Stomach (tissue), 9 donors: ENCODE results near the gene PLEKHO2. TPM values are rescaled to one million over a fixed set of nuclear protein-coding genes. Genes with fewer than 3 reads are reported as not detected.

Experiments used
- DNase-seq, 2 donors: peaks; one replicate each; pipeline versions ENCODE4 v3.0.0 to v3.0.0-alpha.2; 2013 to 2019
- H3K27ac ChIP-seq, 5 donors: fragments of 200-600 bp in 4 of 5; sonication (generic) in 4 of 5; one replicate each; pipeline ENCODE4 v1.5.1; 2013 to 2019; ENCODE audit warnings: mild to moderate bottlenecking in 1 of 5, moderate library complexity in 1 of 5
- H3K27me3 ChIP-seq, 3 donors: fragments of 200-600 bp; sonication (generic); one replicate each; pipeline ENCODE4 v1.5.1; 2017 to 2019; ENCODE audit warnings: mixed run types in 1 of 3
- H3K36me3 ChIP-seq, 4 donors: fragments of 200-600 bp; sonication (generic); 1 replicate in 3 of 4; 2 replicates in 1 of 4; pipeline ENCODE4 v1.5.1; 2016 to 2019
- H3K4me1 ChIP-seq, 4 donors: fragments of 200-600 bp; sonication (generic); one replicate each; pipeline ENCODE4 v1.5.1; 2016 to 2019
- H3K4me3 ChIP-seq, 4 donors: fragments of 200-600 bp; sonication (generic) in 3 of 4; one replicate each; pipeline ENCODE4 v1.5.1; 2016 to 2019; ENCODE audit warnings: mild to moderate bottlenecking in 1 of 4
- H3K9me3 ChIP-seq, 4 donors: fragments of 200-600 bp; sonication (generic); one replicate each; pipeline ENCODE4 v1.5.1; 2016 to 2019
- CTCF ChIP-seq, 7 experiments: fragments of 450-650 bp in 4 of 7; fragments of 200-600 bp in 3 of 7; sonication (generic) in 3 of 7; IDR thresholded peaks; one replicate each; pipeline ENCODE4 v1.5.1; 2016 to 2019; ENCODE audit warnings: antibody characterized with exemption in 7 of 7, control low read depth in 2 of 7, mild to moderate bottlenecking in 1 of 7
- EP300 ChIP-seq: sonication (generic); formaldehyde crosslinking; IDR thresholded peaks from one replicate; pipeline ENCODE4 v1.6.1; 2017; ENCODE audit warnings: antibody characterized with exemption
- POLR2A ChIP-seq, 4 donors: fragments of 450-650 bp; IDR thresholded peaks; one replicate each; pipeline ENCODE4 v1.6.1; 2016; ENCODE audit warnings: antibody characterized with exemption in 4 of 4, control low read depth in 2 of 4, mild to moderate bottlenecking in 1 of 4, moderate library complexity in 1 of 4
- POLR2AphosphoS5 ChIP-seq, 3 donors: sonication (generic); formaldehyde crosslinking; IDR thresholded peaks; one replicate each; pipeline ENCODE4 v1.6.1; 2016; ENCODE audit warnings: antibody characterized with exemption in 3 of 3
- WGBS, 5 donors: extraction: QIAGEN DNeasy Blood & Tissue Kit in 3 of 5; methylation state at CpG; one replicate each; pipeline versions ENCODE4 v1.1.5 to v1.1.7; 2013 to 2018; 5-methylcytosine and 5-hydroxymethylcytosine counted together
- intact Hi-C: fragments of 100-400 bp; cut with DNase I; formaldehyde crosslinking; loops from one replicate; pipeline ENCODE4 v1.15.1; 2023; ENCODE audit warnings: low total_unique reads
- polyA plus RNA-seq, 3 donors: library from polyadenylated mRNA; stranded (reverse); fragments of 200-250 nt; gene quantifications; one replicate each; pipeline ENCODE4 v1.2.3, GENCODE V29; 2013
- total RNA-seq, 5 donors: library from RNA; depleted of rRNA; stranded (reverse); fragments of >200 nt; gene quantifications; one replicate each; pipeline versions ENCODE4 v1.1.0 to v1.2.3, GENCODE V29; 2014 to 2016
- donor health status: healthy with polysubstance abuse.
- donor health status: Bipolar disorder and iron deficiency.
- donor health status: healthy.

The PLEKHO2 gene
- total and polyA plus RNA-seq, 8 donors, result 7.5 to 25.4 (median 18.3) TPM

GRCh38 chr15:64901141-64901540, 59.4 kb downstream of the PLEKHO2 start:
- Histone ChIP-seq H3K27me3 (no peaks in the 10 kb centered on the region), H3K9me3 (peaks cover 10 to 12% (median 10%) of the 10 kb centered on the region in 4 donors), H3K27ac (no peak overlapping the region), H3K4me1 (peaks cover 19 to 39% (median 24%) of the 10 kb centered on the region in 4 donors), H3K36me3 (no peaks in the 10 kb centered on the region), H3K4me3 (no peak overlapping the region)
- 97 to 98% (median 97%) methylated on average over 5 of the region's 5 CpGs for WGBS, 5 donors
- intact Hi-C loops, result loop anchor here (10.0 kb wide), 1 partner anchor 46 kb away; no protein-coding TSS in a partner anchor
- no peak for DNase-seq
- TF ChIP-seq CTCF (IDR thresholded peaks at IDR 0.05), result no peak
- TF ChIP-seq EP300, result no peak
- TF ChIP-seq POLR2AphosphoS5 (IDR thresholded peaks at IDR 0.05), result no peak
- TF ChIP-seq POLR2A (IDR thresholded peaks at IDR 0.05), result no peak

GRCh38 chr15:64901914-64902313, 60.2 kb downstream of the PLEKHO2 start:
- TF ChIP-seq CTCF (IDR thresholded peaks at IDR 0.05) (no peak), POLR2AphosphoS5 (IDR thresholded peaks at IDR 0.05) (no peak), EP300 (no peak), POLR2A (IDR thresholded peaks at IDR 0.05) (no peak)
- Histone ChIP-seq H3K27me3 (no peaks in the 10 kb centered on the region), H3K36me3 (no peaks in the 10 kb centered on the region), H3K4me1 (peaks cover 11 to 31% (median 19%) of the 10 kb centered on the region in 4 donors), H3K27ac (no peak overlapping the region), H3K4me3 (no peak overlapping the region), H3K9me3 (peaks cover 10 to 12% (median 10%) of the 10 kb centered on the region in 4 donors)
- intact Hi-C loops, result loop anchor here (10.0 kb wide), 1 partner anchor 47 kb away; no protein-coding TSS in a partner anchor
- WGBS, 5 donors, result 81 to 94% (median 90%) methylated on average over 2 of the region's 2 CpGs
- DNase-seq, result no peak

- WGBS, 5 donors, result 87 to 96% (median 94%) methylated on average over 4 of the region's 4 CpGs
Observed at GRCh38 chr15:64902863-64903262, 61.1 kb downstream of the PLEKHO2 start.

GRCh38 chr15:64903326-64903950, 61.7 kb downstream of the PLEKHO2 start:
- no peak for DNase-seq
- Histone ChIP-seq H3K36me3 (no peaks in the 10 kb centered on the region), H3K4me1 (peaks cover 0 to 16% (median 7%) of the 10 kb centered on the region in 4 donors), H3K4me3 (no peak overlapping the region), H3K9me3 (peaks cover 10 to 12% (median 10%) of the 10 kb centered on the region in 4 donors), H3K27ac (no peak overlapping the region), H3K27me3 (no peaks in the 10 kb centered on the region)
- WGBS, 5 donors, result 53 to 79% (median 64%) methylated on average over 4 of the region's 4 CpGs
- no peak for TF ChIP-seq POLR2A (IDR thresholded peaks at IDR 0.05)
- intact Hi-C loops, result loop anchor here (10.0 kb wide), 1 partner anchor 49 kb away; no protein-coding TSS in a partner anchor

More at GRCh38 chr15:64902863-64903262, 61.1 kb downstream of the PLEKHO2 start:
- TF ChIP-seq POLR2A (IDR thresholded peaks at IDR 0.05) (no peak), CTCF (IDR thresholded peaks at IDR 0.05) (no peak), EP300 (no peak), POLR2AphosphoS5 (IDR thresholded peaks at IDR 0.05) (no peak)
- Histone ChIP-seq H3K4me1 (peaks cover 2 to 22% (median 10%) of the 10 kb centered on the region in 4 donors), H3K27me3 (no peaks in the 10 kb centered on the region), H3K36me3 (no peaks in the 10 kb centered on the region), H3K4me3 (no peak overlapping the region), H3K27ac (peak overlapping the region in 1 of 5 donors; percentile 27), H3K9me3 (peaks cover 10 to 12% (median 10%) of the 10 kb centered on the region in 4 donors)
- DNase-seq, result no peak
- intact Hi-C loops, result loop anchor here (10.0 kb wide), 1 partner anchor 48 kb away; no protein-coding TSS in a partner anchor

- no peak overlapping the region for H3K4me3 ChIP-seq
- H3K27ac ChIP-seq, result no peak overlapping the region
- H3K9me3 ChIP-seq, result peaks cover 10 to 12% (median 10%) of the 10 kb centered on the region in 4 donors
- DNase-seq, result no peak
- no peaks in the 10 kb centered on the region for H3K36me3 ChIP-seq
- 90 to 96% (median 93%) methylated on average over 4 of the region's 4 CpGs for WGBS, 5 donors
- peaks cover 0 to 14% (median 7%) of the 10 kb centered on the region in 4 donors for H3K4me1 ChIP-seq
- H3K27me3 ChIP-seq, result no peaks in the 10 kb centered on the region
- intact Hi-C loops, result loop anchor here (10.0 kb wide), 1 partner anchor 49 kb away; no protein-coding TSS in a partner anchor
- TF ChIP-seq POLR2A (IDR thresholded peaks at IDR 0.05), result no peak
- TF ChIP-seq POLR2AphosphoS5 (IDR thresholded peaks at IDR 0.05), result no peak
- no peak for TF ChIP-seq CTCF (IDR thresholded peaks at IDR 0.05)
- TF ChIP-seq EP300, result no peak
Observed at GRCh38 chr15:64904189-64904588, 62.5 kb downstream of the PLEKHO2 start.
